Heart left ventricle (tissue), 13 donors: Measurements from ENCODE around the gene TMOD3.

Experiments used
- POLR2A ChIP-seq, 2 donors: fragments of 450-650 bp; IDR thresholded peaks; one replicate each; pipeline ENCODE4 v1.6.1; 2017; ENCODE audit warnings: antibody characterized with exemption in 2 of 2, mild to moderate bottlenecking in 2 of 2, moderate library complexity in 2 of 2
- TF ChIP-seq, protein P1 (sequence below), 12 donors: fragments of 200-600 bp; sonication (generic) in 4 of 12; IDR thresholded peaks; one replicate each; pipeline versions ENCODE4 v1.5.0 to v1.8.0; 2018 to 2022; ENCODE audit warnings: antibody characterized with exemption in 12 of 12, mild to moderate bottlenecking in 5 of 12
- donor health status: ischemic (EF 13 %, LVEDD 7.1; RV severe dilation, severe dysfunction).
- donor health status: DM: no; HTN: yes; CAD: no.
- donor health status: DM: no; HTN: no; CAD: no.
- donor health status: ischemic (EF 25% LVEDD 6.9; RV normal size, moderate dysfunction).
- donor health status: ischemic (EF 25% LVEDD 5.7; RV mildly dilated, moderate dysfunction).
- donor health status: ischemic (EF 35%, LVEDD 5.7; RV mildly dilated, moderate dysfunction).
- donor health status: nonischemic (EF 11% LVEDD 7.7; RV severe dilation, severe dysfunction).
- donor health status: DM: yes; HTN: yes; CAD: no.
- donor health status: PGD.
- donor health status: ischemic (EF 29% LVEDD 5.4; RV normal size, mild dysfunction).
- donor health status: nonischemic (EF 23%, LVEDD 6.1; RV moderate dilation, normal function).

DNA sequence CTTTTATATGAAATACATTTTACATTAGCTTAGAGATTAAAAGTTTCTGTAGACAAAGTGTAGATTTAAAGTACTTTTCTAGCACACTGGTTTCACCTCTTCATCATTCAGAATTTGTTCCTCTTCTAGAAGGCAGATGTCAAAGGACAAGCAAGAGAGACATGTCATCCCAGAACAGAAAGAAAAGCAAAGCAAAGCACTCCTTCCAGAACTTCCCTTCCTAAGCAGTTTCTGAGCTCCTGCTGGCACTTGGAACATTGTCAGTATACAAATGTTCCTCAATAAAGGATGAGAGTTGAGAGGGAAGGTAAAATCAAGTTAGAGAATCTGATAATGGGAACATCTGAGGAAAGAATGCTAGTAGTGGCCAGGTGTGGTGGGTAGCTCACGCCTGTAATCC lies 26.2 kb downstream of the TMOD3 start:
- TF ChIP-seq, protein P1, sequence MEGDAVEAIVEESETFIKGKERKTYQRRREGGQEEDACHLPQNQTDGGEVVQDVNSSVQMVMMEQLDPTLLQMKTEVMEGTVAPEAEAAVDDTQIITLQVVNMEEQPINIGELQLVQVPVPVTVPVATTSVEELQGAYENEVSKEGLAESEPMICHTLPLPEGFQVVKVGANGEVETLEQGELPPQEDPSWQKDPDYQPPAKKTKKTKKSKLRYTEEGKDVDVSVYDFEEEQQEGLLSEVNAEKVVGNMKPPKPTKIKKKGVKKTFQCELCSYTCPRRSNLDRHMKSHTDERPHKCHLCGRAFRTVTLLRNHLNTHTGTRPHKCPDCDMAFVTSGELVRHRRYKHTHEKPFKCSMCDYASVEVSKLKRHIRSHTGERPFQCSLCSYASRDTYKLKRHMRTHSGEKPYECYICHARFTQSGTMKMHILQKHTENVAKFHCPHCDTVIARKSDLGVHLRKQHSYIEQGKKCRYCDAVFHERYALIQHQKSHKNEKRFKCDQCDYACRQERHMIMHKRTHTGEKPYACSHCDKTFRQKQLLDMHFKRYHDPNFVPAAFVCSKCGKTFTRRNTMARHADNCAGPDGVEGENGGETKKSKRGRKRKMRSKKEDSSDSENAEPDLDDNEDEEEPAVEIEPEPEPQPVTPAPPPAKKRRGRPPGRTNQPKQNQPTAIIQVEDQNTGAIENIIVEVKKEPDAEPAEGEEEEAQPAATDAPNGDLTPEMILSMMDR (IDR thresholded peaks at IDR 0.05): no peak
- no peak for TF ChIP-seq POLR2A (IDR thresholded peaks at IDR 0.05)
